ENCODE data around the gene ARPC5. TPM values are rescaled to one million over a fixed set of nuclear protein-coding genes. Genes with fewer than 3 reads are reported as not detected.

ARPC5 gene
- total and polyA plus RNA-seq, 9 of the 15 experiments (the other 6 are each of a cell fraction or from before 2014, with no cell fraction given), result 71.8 to 150 (median 91.6) TPM

DNA sequence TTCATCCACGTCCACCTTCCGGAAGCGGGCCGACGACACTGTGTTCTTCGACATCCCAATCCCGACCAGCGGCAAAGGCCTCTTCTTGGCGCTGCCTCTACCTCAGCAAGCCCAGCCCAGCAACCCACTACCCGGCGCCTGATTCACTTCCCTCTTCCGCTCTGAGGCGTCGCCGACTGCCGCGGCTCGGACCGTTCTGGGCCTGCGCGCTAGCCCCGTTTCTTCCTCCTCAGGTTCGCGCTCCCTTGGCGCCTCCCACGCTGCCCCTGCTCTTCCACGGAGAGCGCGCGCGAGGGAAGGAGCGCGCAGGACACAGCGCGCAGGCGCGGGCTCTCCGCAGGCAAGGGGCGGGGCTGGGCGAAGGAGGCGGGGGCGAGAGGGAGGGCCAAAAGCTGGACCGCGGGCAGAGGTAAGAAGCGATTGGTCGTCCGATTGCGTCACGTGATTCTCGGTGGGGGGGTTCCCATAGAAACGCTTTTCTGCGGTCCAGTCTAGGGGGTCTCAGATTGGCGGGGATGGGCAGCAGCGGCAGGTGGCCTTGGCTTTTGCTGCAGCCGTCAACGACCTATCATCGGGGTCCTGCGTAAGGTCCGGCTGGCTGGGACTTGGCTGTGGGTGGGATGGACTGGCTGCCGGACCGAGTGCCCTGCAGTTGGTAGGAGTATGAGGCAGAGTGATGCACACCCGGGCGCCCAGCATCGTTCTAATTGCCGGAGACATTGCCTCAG lies at the start of gene ARPC5 (continued):
- TF ChIP-seq, protein P1, sequence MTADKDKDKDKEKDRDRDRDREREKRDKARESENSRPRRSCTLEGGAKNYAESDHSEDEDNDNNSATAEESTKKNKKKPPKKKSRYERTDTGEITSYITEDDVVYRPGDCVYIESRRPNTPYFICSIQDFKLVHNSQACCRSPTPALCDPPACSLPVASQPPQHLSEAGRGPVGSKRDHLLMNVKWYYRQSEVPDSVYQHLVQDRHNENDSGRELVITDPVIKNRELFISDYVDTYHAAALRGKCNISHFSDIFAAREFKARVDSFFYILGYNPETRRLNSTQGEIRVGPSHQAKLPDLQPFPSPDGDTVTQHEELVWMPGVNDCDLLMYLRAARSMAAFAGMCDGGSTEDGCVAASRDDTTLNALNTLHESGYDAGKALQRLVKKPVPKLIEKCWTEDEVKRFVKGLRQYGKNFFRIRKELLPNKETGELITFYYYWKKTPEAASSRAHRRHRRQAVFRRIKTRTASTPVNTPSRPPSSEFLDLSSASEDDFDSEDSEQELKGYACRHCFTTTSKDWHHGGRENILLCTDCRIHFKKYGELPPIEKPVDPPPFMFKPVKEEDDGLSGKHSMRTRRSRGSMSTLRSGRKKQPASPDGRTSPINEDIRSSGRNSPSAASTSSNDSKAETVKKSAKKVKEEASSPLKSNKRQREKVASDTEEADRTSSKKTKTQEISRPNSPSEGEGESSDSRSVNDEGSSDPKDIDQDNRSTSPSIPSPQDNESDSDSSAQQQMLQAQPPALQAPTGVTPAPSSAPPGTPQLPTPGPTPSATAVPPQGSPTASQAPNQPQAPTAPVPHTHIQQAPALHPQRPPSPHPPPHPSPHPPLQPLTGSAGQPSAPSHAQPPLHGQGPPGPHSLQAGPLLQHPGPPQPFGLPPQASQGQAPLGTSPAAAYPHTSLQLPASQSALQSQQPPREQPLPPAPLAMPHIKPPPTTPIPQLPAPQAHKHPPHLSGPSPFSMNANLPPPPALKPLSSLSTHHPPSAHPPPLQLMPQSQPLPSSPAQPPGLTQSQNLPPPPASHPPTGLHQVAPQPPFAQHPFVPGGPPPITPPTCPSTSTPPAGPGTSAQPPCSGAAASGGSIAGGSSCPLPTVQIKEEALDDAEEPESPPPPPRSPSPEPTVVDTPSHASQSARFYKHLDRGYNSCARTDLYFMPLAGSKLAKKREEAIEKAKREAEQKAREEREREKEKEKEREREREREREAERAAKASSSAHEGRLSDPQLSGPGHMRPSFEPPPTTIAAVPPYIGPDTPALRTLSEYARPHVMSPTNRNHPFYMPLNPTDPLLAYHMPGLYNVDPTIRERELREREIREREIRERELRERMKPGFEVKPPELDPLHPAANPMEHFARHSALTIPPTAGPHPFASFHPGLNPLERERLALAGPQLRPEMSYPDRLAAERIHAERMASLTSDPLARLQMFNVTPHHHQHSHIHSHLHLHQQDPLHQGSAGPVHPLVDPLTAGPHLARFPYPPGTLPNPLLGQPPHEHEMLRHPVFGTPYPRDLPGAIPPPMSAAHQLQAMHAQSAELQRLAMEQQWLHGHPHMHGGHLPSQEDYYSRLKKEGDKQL (CRISPR knock-in tag; IDR thresholded peaks at IDR 0.05; ENCODE audit: borderline replicate concordance), result no peak
- TF ChIP-seq LCOR (CRISPR knock-in tag; IDR thresholded peaks at IDR 0.05), result peak; percentile 82; the same call in 1 of the 2 replicates
- TF ChIP-seq, protein P2, sequence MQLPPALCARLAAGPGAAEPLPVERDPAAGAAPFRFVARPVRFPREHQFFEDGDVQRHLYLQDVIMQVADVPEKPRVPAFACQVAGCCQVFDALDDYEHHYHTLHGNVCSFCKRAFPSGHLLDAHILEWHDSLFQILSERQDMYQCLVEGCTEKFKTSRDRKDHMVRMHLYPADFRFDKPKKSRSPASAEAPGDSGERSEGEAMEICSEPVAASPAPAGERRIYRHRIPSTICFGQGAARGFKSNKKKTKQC (CRISPR knock-in tag; IDR thresholded peaks at IDR 0.05), result peak; percentile 77
- no peak for TF ChIP-seq SNRNP70 (optimal IDR thresholded peaks at IDR 0.05; ENCODE audit: low read depth, low read length)
- TF ChIP-seq, protein P3, sequence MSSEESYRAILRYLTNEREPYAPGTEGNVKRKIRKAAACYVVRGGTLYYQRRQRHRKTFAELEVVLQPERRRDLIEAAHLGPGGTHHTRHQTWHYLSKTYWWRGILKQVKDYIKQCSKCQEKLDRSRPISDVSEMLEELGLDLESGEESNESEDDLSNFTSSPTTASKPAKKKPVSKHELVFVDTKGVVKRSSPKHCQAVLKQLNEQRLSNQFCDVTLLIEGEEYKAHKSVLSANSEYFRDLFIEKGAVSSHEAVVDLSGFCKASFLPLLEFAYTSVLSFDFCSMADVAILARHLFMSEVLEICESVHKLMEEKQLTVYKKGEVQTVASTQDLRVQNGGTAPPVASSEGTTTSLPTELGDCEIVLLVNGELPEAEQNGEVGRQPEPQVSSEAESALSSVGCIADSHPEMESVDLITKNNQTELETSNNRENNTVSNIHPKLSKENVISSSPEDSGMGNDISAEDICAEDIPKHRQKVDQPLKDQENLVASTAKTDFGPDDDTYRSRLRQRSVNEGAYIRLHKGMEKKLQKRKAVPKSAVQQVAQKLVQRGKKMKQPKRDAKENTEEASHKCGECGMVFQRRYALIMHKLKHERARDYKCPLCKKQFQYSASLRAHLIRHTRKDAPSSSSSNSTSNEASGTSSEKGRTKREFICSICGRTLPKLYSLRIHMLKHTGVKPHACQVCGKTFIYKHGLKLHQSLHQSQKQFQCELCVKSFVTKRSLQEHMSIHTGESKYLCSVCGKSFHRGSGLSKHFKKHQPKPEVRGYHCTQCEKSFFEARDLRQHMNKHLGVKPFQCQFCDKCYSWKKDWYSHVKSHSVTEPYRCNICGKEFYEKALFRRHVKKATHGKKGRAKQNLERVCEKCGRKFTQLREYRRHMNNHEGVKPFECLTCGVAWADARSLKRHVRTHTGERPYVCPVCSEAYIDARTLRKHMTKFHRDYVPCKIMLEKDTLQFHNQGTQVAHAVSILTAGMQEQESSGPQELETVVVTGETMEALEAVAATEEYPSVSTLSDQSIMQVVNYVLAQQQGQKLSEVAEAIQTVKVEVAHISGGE (CRISPR knock-in tag; IDR thresholded peaks at IDR 0.05), result peak in 1 of 3 experiments; percentile 92; a peak in 3 of 6 replicates
- TF ChIP-seq C11orf30 (IDR thresholded peaks at IDR 0.05; ENCODE audit: low read depth), result peak; percentile 29; the same call in 1 of the 2 replicates
- TF ChIP-seq, protein P4, sequence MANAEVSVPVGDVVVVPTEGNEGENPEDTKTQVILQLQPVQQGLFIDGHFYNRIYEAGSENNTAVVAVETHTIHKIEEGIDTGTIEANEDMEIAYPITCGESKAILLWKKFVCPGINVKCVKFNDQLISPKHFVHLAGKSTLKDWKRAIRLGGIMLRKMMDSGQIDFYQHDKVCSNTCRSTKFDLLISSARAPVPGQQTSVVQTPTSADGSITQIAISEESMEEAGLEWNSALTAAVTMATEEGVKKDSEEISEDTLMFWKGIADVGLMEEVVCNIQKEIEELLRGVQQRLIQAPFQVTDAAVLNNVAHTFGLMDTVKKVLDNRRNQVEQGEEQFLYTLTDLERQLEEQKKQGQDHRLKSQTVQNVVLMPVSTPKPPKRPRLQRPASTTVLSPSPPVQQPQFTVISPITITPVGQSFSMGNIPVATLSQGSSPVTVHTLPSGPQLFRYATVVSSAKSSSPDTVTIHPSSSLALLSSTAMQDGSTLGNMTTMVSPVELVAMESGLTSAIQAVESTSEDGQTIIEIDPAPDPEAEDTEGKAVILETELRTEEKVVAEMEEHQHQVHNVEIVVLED (CRISPR knock-in tag; IDR thresholded peaks at IDR 0.05), result peak; percentile 70
- TF ChIP-seq, protein P5, sequence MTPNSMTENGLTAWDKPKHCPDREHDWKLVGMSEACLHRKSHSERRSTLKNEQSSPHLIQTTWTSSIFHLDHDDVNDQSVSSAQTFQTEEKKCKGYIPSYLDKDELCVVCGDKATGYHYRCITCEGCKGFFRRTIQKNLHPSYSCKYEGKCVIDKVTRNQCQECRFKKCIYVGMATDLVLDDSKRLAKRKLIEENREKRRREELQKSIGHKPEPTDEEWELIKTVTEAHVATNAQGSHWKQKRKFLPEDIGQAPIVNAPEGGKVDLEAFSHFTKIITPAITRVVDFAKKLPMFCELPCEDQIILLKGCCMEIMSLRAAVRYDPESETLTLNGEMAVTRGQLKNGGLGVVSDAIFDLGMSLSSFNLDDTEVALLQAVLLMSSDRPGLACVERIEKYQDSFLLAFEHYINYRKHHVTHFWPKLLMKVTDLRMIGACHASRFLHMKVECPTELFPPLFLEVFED (CRISPR knock-in tag; conservative IDR thresholded peaks at IDR 0.05), result 0 out of 2 replicates have a peak, but pooled peaks have one; percentile 28
- peak; percentile 64; the same call in 1 of the 2 replicates for TF ChIP-seq NR2C2 (CRISPR knock-in tag; IDR thresholded peaks at IDR 0.05)
- peak; percentile 79 for TF ChIP-seq NR2C2 (tag; IDR thresholded peaks at IDR 0.05)

Measured in K562 (cell line).